Loucy (cell line): Measurements from ENCODE around the gene PARN.

Source experiments
- CTCF ChIP-seq: fragments of 200-600 bp; sonication (generic); conservative IDR thresholded peaks from 2 replicates; pipeline ENCODE4 v1.5.1; 2014; ENCODE audit warnings: mild to moderate bottlenecking, antibody characterized with exemption, low read length
- EZH2phosphoT487 ChIP-seq: fragments of 200-600 bp; IDR thresholded peaks from 2 replicates; pipeline ENCODE4 v1.6.1; 2018; ENCODE audit warnings: antibody characterized with exemption, mild to moderate bottlenecking, moderate library complexity, borderline replicate concordance

GRCh38 chr16:14635395-14636165 lies 5.5 kb upstream of the PARN start:
- no peak for TF ChIP-seq CTCF
- no peak for TF ChIP-seq EZH2phosphoT487
